GM12872 (cell line): ENCODE results near the gene KLHL42.

ENCODE experiments used
- CTCF ChIP-seq: IDR thresholded peaks from 3 replicates; pipeline ENCODE4 v1.5.1; 2011; ENCODE audit warnings: low read depth, mild to moderate bottlenecking, low read length, moderate library complexity; ENCODE audit not compliant: insufficient read depth

KLHL42 gene

GRCh38 chr12:27779920-27780611, at the start of gene KLHL42, which contains the start of gene MANSC4:
Gene KLHL42, plus strand, starts transcription at chr12:27780233. Its CDS starts 98 bp downstream, at chr12:27780331.
Gene MANSC4, minus strand, starts transcription at chr12:27780236. Its CDS starts 8,960 bp downstream, at chr12:27771276.
- no peak for TF ChIP-seq CTCF

- TF ChIP-seq CTCF, result peak; percentile 45; the same call in 2 of the 3 replicates
These were observed 47.8 kb upstream of the KLHL42 start for GRCh38 chr12:27732281-27732680.

GRCh38 chr12:27733052-27733656, 46.9 kb upstream of the KLHL42 start:
- peak; percentile 76 for TF ChIP-seq CTCF

- TF ChIP-seq CTCF, result no peak
These were observed 46.2 kb upstream of the KLHL42 start for GRCh38 chr12:27733791-27734190.

DNA sequence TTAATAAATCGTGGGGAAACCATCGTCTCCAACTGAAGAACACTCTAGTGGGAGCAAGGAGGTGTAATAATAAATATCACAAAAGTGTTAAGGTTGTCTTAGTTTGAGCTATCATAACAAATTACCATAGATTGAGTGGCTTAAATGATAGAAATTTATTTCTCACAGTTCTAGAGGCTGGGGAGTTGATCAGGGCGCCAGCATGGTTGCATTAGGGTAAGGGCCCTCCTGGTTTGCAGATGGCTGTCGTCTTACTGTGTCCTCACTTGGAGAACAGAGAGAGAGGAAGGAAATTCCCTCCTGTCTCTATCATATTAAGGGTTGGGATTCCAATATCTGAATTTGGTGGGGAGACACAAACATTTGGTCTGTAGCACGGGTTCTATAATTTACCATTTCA, 36.4 kb upstream of the KLHL42 start:
- no peak for TF ChIP-seq CTCF

DNA sequence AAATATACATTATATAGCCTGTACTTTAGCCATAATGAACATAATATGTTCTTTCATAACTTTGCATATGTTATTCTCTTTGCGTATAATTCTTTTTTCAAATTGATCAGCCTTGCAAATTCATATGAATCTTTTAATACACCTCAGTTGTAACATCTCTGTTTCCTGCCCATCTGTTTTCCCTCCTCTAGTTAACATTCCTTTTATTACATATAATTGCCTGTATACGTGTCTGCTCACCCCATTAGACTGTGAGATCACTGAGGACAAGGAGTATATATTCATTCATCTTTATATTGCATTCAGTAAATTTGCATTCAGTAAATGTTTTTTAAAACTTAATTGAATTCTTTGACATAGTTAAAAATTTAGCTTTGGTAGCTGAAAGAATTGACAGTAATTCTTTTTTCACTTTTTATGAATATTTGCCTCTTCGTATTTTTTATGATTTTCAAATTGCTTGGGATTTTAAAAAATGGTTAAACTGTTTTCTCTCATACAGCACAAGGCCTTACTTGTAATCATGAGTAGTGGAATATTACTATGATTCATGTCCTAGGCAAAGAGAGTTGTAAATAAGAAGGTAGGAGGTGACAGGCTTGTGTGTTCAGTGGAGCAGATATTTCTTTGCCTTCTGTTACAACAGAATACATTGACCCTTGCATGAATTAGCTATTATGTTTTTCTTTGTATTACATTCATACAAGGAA, 32.8 kb upstream of the KLHL42 start:
- no peak for TF ChIP-seq CTCF

DNA sequence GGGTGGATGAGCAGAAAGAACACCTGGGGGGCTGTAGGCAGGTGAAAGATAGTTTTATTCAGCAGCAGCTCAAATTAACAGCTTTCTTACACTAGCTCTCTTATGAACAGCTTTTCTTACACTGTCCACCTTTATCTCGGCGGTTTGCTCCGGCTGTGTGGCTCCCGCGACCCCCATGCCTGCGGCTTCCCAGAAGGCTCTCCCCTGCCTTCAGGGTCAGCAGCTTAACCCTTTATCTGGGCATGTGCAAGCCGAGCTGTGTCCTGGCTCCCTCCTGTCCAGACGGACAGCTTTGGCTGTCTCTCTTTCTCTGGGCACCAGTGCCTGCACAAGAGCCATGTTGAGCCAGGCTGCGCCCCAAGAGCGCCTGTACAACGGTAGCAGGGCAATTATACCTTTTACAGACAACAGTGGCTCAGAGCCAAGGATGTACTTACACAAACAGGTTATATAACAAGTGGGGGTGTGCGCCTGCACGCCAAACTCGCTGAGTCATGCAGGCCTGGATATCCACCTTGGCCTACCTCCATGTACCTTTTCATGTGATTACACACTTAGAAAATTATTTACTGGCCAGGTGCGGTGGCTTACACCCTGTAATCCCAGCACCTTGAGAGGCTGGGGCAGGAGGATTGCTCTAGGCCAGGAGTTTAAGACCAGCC, 28.5 kb upstream of the KLHL42 start:
- no peak for TF ChIP-seq CTCF
